OCI-LY7 (cell line): Measurements from ENCODE around the gene ANKFY1.

ENCODE experiments used
- CTCF ChIP-seq: fragments of 200-600 bp; sonication (generic); conservative IDR thresholded peaks from 2 replicates; pipeline ENCODE4 v1.5.1; 2014; ENCODE audit warnings: mild to moderate bottlenecking, antibody characterized with exemption, low read length, moderate library complexity, mixed read lengths
- EZH2phosphoT487 ChIP-seq: fragments of 200-600 bp; sonication (generic); IDR thresholded peaks from 2 replicates; pipeline ENCODE4 v1.6.1; 2018; ENCODE audit warnings: low read depth, borderline replicate concordance, mild to moderate bottlenecking, mixed run types, antibody characterized with exemption, low read length, moderate library complexity, mixed read lengths

DNA sequence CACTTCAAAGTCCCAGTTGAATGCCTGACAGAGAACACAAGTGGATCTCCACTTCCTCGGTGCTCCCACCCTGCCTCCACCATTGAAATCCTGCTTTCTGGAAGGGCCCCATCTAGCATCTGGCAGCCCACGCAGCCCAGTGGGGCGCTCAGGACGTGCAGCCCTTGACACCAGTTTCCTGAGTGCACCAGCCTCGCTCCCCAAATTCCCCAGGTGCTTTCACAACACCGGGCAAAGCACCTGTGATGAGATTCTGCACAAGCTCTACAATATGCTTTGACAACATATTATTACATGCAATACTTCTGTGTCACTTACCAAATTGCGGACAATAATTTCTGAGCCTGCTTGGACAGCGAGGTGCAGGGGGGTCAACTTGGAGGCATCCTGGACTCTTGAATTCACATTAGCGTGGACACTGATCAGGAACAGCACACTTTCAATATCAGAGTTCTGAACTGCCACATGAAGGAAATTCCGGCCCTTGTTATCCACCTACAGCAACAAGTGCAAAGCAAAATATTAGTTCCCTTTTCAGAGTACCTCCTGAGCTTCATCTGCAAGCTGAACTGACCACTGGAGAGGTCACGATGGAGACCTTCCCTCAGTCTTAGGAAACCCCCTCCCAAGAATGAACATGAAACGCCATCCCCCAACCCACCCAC lies 86.8 kb downstream of the ANKFY1 start:
- no peak for TF ChIP-seq CTCF
- TF ChIP-seq EZH2phosphoT487, result no peak
